Cardiac fibroblast (primary cell): ENCODE data around the gene CCNG2.

ENCODE experiments used
- DNase-seq, 2 donors: peaks; one replicate each; pipeline versions ENCODE4 v3.0.0 to v3.0.0-alpha.2; 2010; ENCODE audit warnings: low read depth in 2 of 2
- H3K4me3 ChIP-seq, 2 donors: replicated peaks in 1 of 2; 1 replicate in 1 of 2; 2 replicates in 1 of 2; pipeline ENCODE4 v1.5.1; 2011; ENCODE audit warnings: low read depth in 2 of 2, low read length in 2 of 2, mild to moderate bottlenecking in 2 of 2, moderate library complexity in 1 of 2
- CTCF ChIP-seq: IDR thresholded peaks from one replicate; pipeline ENCODE4 v1.5.1; 2011; ENCODE audit warnings: low read depth, mild to moderate bottlenecking, low read length, inconsistent platforms

The CCNG2 gene

GRCh38 chr4:77175201-77175611, 18.2 kb downstream of the CCNG2 start:
- H3K4me3 ChIP-seq: no peak overlapping the region
- no peak for TF ChIP-seq CTCF
- DNase-seq: no peak

DNA sequence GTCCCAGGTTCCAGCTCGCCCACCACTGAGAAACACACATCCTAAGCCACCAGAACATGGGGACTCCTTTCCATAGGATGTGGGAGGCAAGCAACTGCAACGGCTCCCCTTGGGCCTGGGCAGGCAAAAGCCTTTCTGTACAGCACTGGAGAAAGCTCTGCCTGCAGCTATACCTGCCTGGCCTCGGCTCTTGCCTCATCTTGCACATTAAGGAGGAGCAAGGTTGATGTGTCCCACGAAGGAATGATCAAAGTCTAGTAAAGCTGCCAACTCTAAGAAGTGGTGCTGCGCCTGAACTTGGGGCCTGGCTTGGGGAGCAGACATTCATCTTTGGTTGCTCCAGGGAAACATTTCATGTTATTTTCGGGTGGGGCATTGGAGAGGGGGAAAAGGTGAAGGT, 19.6 kb downstream of the CCNG2 start:
- no peak for DNase-seq
- H3K4me3 ChIP-seq: no peak overlapping the region
- no peak for TF ChIP-seq CTCF

DNA sequence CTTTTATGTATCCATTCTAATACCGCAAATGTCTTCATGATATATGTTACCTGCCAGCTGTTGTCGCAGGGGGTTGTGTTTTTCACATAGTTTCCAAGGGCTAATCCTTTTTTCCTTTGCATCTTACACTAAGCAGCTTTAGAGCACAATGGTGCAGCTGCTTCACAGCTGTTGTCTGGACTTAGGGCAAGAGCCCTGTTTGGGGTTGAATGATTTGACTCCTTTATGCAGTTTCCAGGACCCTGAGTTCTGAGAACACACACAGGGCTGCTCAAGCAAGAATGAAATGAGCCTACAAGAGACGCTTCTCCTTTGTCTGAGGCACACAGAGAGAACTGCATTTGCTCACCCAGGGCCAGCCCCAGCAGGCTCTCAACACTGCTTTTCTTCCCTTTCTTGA, 20.2 kb downstream of the CCNG2 start:
- TF ChIP-seq CTCF: no peak

DNA sequence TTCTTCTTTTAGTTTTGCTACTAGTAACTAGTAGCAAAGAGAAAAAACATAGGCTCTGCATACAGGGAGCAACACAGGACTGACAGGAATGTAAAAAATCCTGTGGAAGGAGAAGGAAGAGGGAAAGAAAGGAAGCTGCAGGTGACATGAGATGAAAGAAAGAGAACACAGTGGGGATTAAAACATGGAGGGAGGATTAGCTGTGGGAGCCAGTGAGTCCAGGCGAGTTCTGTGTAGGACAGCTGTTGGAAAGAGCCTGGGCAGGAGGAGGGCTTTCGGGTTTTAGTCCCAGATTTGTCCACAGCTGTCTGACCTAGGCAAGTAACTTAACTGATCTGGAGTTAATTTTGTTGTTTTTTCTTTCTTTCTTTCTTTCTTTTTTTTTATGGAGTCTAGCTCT, 21.6 kb downstream of the CCNG2 start:
- H3K4me3 ChIP-seq: no peak overlapping the region
- DNase-seq: no peak
- no peak for TF ChIP-seq CTCF

More for the DNA sequence above, 20.2 kb downstream of the CCNG2 start:
- DNase-seq: no peak
- H3K4me3 ChIP-seq: no peak overlapping the region

DNA sequence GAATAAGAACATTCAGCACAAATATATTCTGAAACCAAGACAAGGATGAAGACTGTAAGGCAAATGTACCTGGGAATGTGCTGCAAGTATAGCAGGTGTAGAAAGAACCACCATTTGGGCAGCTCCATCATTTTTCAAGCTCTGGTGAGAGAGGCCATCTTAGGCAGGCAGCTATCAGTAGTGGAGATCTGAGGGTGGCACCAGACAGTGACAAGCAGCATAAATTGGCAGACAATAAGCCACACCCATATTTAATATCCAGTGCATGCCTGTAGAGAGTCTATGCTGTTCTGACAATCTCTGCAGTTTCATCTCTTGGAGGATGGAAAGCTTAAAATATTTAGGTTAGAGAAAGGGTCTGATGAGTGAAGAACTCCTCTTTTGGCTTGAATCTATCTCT, 22.5 kb downstream of the CCNG2 start:
- no peak for DNase-seq
- H3K4me3 ChIP-seq: no peak overlapping the region
- no peak for TF ChIP-seq CTCF

DNA sequence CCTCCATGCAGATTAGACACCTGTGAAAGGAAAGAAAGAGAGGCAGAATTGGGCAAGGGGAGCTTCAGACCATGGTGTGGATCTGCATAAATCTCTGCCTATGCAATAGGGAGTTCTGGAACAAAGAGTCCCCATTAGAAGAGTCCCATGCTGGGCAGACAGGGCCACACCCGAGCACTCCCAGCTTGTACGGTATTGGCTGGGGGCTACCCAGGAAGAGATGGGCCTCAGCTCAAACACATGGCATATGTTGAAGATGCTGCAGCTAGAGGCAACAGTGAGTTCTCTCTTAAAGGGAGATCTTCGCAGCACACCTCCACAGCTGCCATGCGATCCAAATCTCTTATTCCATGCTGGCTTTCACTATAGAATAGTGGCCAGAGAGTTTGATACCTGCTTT, 24.7 kb downstream of the CCNG2 start:
- no peak for TF ChIP-seq CTCF
- H3K4me3 ChIP-seq: no peak overlapping the region
- DNase-seq: no peak

GRCh38 chr4:77183777-77184420, 26.9 kb downstream of the CCNG2 start:
- no peak overlapping the region for H3K4me3 ChIP-seq
- DNase-seq: no peak
- TF ChIP-seq CTCF: no peak
